ENCODE measurements around the gene NSUN7. TPM values are rescaled to one million over a fixed set of nuclear protein-coding genes. Genes with fewer than 3 reads are reported as not detected.

NSUN7 gene
- total RNA-seq = under 0.01 TPM in 1 of 2 replicates, not detected in the other

GRCh38 chr4:40749717-40750460 is at the start of gene NSUN7:
Gene NSUN7 (plus strand): TSS chr4:40749955. CDS start chr4:40750694, 739 bp downstream.

Small RNAs within 50 kb of the gene (small RNA-seq; reads per million reads assigned to genes)
- not detected for gene RF00019

Other genes with a start within 250 kb of the NSUN7 start
- gene RBM47, start 120.1 kb upstream of the NSUN7 start, total RNA-seq = 0.13 and 0.22 TPM in 2 replicates

Measured in thoracic aorta endothelial cell (primary cell).